HG03103 (cell line): Measurements from ENCODE around the gene ITM2C.

ENCODE experiments used
- ATAC-seq: cut with Tn5 transposase; IDR thresholded peaks from one replicate; pipeline ENCODE4 v1.9.1; 2021; ENCODE audit warnings: low read depth; ENCODE audit not compliant: unreplicated experiment

Gene ITM2C

GRCh38 chr2:230872151-230872967 is 7.6 kb downstream of the ITM2C start:
- ATAC-seq, result no peak

DNA sequence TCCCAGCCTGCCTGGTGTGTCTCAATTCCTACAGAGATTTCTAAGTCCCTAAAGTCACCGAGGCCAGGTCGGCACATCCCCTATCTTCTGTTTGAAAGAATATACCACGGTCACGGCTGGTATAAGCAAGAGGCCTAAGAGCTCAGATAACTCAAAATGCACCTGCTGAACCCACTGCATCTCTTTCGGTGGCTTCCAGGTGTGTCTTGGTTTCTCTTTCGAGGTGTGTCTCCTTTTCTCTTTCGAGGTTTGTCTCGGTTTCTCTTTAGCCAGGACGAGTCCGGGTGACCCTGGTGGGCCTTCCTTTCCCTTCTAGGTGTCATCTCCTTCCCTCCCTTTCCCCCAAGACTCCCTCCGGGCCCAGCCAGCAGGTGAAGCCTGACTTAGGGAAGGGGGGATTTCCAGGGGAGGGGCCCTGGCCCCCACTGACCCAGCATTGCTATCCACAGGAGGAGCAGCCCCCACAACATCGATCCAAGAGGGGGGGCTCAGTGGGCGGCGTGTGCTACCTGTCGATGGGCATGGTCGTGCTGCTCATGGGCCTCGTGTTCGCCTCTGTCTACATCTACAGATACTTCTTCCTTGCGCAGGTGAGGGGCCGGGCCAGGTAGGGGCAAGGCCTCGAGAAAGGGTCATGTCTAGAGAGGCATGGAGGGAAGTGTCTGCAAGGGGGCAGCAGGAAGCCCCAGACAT is 8.4 kb downstream of the ITM2C start:
- peak; percentile 62 for ATAC-seq

DNA sequence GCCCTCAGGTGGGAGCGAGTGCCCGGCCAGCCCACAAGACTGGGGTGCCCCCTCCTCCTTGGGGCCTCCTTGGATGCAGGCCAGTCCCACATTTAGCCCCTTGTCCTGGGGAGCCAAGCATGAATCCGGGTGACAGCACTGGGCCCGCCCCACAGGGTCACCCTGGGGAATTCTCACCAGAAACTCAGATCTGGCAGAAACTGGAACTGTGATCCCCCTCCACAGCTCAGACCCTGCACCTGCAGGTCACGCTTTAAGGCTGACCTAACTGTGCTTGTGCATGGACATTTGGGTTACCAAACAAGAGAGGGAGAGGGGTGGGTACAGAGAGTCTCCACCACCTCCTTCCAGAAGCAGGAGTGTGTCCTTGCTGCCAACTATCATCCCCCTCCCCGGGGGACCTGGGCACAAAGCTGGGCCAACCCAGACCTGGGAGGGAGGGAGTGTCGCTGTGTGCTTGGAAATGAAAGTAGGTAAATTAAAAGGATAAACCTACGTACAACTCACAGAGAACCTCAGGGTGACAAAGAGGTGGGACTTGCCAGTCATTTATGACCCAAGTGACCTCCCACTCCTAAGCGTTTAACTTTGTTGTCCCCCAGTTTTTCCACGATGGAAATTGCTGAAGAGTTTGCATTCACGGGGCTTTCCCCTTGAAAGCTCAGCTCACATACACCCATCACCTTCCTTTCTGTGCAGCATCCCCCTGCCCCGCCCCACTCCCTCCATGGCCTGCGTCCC is 9.1 kb downstream of the ITM2C start:
- ATAC-seq, result peak; percentile 62

DNA sequence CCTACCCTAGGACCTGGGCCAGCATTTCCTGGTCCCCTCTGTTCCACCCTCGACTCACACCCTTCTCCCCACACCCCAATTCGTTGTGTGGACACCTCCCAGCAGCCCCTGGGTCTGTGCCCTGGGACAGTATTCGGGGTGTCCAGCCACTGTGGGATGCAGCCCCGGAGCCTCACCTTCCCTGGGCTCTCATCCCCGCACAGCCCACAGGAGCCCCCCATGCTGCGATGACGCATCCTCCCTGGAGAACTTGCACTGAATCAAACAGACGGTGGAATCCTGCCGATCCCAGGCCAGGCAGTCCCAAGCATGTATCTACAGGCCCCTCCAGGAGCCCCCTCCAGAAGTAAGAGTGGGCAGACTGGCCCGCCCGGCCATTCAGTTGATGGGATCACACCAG is 9.7 kb downstream of the ITM2C start:
- no peak for ATAC-seq

DNA sequence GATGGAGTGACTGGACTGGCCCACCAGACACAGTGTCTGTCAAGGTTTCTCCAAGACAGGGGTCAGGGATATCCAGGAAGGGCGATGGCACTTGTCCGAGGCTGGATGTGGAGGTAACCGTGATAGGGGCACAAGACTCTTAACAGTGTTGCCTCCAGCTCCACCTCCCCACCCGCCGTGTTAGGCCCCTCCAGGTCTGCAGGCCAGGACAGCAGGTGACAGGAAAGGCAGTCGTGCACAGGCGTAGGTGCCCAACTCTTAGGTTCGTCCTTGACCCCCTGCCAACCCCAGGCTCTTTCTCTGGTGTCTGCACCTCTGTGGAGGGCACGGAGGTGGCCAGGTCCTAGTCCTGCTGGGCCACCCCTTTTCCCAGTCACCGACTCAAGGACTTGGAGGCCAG is 10.1 kb downstream of the ITM2C start:
- no peak for ATAC-seq

GRCh38 chr2:230875347-230876315 is 10.9 kb downstream of the ITM2C start:
- ATAC-seq, result no peak

DNA sequence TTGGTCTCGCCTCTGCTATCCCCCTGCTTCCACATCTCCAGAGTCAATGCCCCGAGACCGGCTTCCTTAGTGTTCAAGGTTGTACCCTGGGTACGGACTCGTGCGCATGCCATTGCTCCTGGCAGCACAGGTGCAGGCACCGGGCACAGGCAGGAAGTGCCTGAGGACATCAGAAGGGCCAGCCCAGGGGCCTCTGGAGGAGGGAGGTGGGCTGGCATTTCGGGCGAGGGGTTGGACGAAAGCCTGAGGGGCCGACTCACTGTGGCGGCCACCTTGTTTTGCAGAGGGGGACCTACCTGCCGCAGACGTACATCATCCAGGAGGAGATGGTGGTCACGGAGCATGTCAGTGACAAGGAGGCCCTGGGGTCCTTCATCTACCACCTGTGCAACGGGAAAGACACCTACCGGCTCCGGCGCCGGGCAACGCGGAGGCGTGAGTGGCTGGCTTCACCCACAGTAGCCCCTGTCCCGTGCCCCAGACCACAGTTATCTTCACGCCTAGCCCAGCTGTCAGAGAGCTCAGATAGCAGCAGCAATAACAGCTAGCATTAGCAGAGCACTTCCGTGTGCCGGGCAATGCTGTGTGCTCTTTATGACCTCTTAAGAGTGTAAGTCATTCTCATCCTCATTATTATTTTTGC is 12.5 kb downstream of the ITM2C start:
- no peak for ATAC-seq

- ATAC-seq, result no peak
These were observed 13.2 kb downstream of the ITM2C start for GRCh38 chr2:230877759-230878598.

GRCh38 chr2:230878599-230879188 is 14.0 kb downstream of the ITM2C start:
- ATAC-seq, result no peak

GRCh38 chr2:230879271-230879882 is 14.6 kb downstream of the ITM2C start:
- no peak for ATAC-seq

GRCh38 chr2:230879891-230880290 is 15.1 kb downstream of the ITM2C start:
- ATAC-seq, result no peak

- ATAC-seq, result no peak
These were observed 17.1 kb downstream of the ITM2C start for GRCh38 chr2:230881840-230882239.

GRCh38 chr2:230885463-230886130 is 20.9 kb downstream of the ITM2C start:
- no peak for ATAC-seq

- ATAC-seq, result no peak
These were observed 21.5 kb downstream of the ITM2C start for GRCh38 chr2:230886206-230886605.

- no peak for ATAC-seq
These were observed 21.9 kb downstream of the ITM2C start for GRCh38 chr2:230886671-230887071.

DNA sequence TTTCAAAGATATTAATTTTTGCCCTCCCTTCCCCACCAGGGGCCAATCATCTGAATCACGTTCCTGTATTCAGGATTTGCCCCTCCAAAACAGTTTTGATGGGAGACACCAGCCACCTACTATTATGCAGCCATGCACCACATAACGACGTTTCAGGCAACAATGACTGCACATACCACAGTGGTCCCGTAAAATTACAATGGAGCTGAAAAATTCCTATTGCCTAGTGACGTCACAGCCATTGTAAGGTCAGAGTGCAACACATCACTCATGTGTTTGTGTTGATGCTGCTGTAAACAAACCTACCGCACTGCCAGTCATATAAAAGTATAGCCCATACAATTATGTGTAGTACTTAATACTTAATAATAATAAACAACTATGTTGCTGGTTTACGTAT is 22.6 kb downstream of the ITM2C start:
- ATAC-seq, result no peak

DNA sequence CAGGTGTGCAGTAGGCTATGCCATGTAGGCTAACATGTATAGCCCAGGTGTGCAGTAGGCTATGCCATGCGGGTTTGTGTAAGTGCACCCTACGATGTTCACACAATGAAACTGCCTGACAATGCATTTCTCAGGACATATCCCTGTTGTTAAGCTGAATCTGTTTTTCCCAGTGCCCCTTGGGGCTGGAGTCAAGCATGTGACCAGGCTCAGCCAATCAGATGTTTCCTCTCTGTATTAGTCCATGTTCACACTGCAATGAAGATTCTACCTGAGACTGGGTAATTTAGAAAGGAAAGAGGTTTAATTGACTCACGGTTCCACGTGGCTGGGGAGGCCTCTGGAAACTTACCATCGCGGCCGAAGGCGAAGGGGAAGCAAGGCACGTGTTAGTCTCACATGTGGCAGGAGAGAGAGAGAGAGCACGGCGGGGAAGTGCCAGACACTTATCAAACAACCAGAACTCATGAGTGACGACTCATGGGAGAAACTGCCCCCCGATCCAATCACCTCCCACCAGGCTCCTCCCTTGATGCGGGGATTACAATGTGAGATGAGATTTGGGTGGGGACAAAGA is 24.2 kb downstream of the ITM2C start:
- ATAC-seq, result no peak
